HG03135 (cell line): ENCODE measurements around the gene AKAP8L.

Source experiments
- ATAC-seq: cut with Tn5 transposase; IDR thresholded peaks from one replicate; pipeline ENCODE4 v1.9.1; 2021; ENCODE audit warnings: mild to moderate bottlenecking, moderate library complexity; ENCODE audit not compliant: unreplicated experiment

Gene AKAP8L

GRCh38 chr19:15449620-15450527, 31.1 kb upstream of the AKAP8L start, which contains the start of gene WIZ:
TSS of gene WIZ (minus strand) at chr19:15449956. CDS start at chr19:15448307, 1,649 bp downstream.
- ATAC-seq, result no peak

- no peak for ATAC-seq
These were observed 30.2 kb upstream of the AKAP8L start for GRCh38 chr19:15448778-15449619.

DNA sequence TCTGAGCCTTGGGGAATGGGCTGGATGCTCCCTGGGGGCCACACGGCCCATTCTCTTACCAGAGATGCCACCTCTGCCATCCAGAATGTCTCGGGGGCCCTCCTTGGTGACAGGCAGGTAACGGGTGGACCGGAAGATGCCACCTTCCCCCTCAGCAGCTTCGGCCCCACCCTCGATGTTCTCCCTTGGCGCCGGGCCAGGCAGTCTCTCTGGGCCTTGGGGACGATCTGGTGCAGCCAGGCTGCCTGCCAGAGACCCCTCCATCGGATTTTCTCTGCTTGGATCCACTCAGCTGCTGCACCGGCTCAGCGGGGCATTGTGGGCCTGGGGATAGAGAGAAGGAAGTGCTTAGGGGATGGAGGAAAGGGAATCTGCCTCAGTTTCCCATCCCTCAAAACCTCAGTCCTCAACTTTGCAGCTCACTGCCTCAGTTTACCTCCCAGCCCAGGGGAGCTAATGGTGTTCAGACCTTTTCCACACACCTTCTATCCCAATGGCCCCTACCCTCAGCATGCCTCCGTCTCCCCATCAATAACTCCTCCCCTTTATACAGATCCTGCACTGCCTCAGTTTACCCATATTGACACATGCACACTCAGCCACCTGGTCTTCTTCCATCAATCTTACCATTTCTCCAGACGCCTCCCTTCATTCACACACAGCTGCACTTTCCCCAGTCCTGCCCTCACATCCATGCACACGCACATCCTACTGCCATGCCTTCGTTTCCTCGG, 29.4 kb upstream of the AKAP8L start:
- ATAC-seq, result no peak

GRCh38 chr19:15447057-15447456, 28.3 kb upstream of the AKAP8L start:
- no peak for ATAC-seq

DNA sequence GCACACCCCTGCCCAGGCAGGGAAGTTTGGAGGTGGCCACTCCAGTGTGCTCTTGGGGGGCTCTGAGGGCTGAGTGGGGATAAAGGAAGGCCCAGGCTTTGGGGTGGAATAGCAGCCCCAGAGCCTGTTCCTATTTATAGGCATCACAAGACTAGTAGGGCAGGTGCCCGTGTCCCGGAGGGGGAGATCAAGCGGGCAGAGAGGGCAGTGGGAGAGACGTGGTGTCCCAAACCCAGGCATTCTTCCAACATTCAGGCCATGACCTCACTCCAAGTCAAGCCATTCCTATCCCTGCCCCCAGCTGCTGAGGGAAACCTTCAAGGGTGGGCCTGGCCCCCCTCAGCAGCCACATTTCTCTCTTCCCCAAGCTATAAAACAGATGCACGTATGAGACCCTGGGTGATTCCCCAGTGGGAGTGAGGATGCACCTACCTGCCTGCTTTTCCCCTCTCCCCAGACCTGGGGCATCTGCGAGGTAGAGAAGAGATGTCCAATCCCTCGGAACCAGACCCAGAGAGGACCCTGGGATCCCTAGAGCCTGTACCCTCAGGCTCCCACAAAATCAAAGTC, 27.1 kb upstream of the AKAP8L start:
- no peak for ATAC-seq

DNA sequence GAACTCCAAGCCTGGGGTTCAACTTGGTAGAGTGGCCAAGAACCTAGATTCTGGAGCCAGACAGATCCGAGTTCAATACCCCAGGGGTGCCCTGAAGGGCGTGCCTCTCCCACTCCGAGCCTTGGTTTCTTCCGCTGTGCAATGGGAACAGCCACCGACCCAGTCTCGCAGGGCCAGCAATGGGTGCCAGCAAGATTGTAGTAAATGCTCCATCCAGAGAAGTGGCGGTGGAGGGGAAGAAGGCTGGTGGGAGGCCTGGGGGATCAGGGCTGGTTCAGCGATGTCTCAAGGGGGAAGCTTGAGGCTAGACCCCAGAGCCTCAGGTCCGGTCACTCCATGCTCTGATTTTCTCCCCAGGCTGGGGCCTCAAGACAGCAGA, 26.4 kb upstream of the AKAP8L start:
- no peak for ATAC-seq

GRCh38 chr19:15444505-15445226, 25.9 kb upstream of the AKAP8L start:
- no peak for ATAC-seq

DNA sequence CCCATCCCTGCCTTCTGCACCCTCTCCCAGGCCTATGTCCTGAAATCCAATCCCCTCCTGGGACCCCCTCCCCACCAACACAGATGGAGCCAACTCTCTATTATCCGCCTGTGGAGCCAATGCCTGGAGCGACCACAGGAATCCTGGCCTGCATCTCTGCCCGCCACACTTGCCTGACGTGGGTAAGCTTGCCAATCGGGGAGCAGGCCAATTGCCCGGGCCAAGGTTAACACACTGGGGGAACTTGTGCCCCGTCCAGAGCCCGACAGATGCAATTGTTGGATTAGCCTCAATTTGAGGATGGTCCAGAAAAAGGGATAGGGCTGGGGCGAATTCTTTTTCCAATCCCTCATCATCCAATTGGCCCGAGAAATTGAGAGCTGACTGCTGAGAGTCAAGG, 25.1 kb upstream of the AKAP8L start:
- ATAC-seq, result no peak

- no peak for ATAC-seq
These were observed 24.5 kb upstream of the AKAP8L start for GRCh38 chr19:15443325-15443724.

- no peak for ATAC-seq
These were observed 23.5 kb upstream of the AKAP8L start for GRCh38 chr19:15442142-15442920.

DNA sequence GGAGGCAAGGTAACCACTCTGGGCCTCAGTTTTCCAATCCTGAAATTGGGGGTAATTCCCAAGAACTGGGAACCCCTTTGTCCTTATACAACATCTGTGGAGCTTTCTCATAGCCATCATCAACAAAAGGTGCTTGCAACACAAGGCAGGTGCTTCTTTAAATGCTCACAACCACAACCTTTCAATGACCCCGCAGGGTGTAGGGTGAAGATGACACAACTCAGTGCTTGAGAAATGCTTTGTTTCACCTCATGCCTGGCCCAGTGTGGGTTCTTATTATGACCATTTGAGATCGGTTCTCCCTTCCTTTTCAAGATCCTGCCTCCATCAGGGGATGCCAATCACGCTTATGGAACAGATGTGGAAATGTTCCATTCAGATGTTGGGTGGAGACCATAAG, 22.5 kb upstream of the AKAP8L start:
- ATAC-seq, result no peak

DNA sequence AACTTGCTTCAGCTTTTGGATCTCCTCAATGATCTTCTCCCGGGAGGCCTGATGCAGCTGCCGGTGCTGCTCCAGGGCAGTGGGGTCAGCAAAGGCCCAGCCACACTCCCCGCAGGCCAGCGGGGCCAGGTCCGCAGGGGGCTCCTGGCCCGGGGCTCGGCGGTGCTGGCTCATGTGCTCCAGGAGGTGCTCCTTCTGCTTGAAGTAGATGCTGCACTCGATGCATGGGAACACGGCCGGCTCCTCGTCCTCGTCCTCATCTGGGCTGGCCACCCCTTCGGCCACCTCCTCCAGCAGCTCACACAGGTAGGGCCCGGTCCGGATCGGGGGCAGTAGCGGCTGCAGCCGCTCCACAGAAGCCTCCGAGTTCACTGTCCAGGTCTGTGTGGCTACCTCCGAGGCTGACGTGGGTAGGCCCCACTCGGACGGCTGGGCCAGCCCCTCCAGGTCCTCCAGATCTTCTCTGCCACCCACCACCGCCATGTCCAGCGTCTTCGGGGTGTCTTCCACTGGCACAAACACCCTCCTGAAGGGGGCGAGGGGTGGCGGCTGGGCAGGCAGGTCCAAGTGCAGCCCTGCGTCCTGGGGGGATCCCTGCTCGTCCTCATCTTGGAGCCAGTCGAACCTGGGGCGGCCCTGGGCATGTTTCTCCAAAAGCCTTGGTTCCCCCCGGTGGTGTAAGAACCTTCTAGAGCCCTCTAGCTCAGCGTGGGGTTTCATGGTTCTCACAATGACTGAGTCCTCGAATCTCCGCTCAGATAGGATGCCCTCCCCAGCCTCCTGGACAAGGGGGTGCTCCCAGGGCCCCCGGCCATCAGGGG, 21.2 kb upstream of the AKAP8L start:
- no peak for ATAC-seq

- ATAC-seq, result no peak
These were observed 20.5 kb upstream of the AKAP8L start for GRCh38 chr19:15439078-15439799.

DNA sequence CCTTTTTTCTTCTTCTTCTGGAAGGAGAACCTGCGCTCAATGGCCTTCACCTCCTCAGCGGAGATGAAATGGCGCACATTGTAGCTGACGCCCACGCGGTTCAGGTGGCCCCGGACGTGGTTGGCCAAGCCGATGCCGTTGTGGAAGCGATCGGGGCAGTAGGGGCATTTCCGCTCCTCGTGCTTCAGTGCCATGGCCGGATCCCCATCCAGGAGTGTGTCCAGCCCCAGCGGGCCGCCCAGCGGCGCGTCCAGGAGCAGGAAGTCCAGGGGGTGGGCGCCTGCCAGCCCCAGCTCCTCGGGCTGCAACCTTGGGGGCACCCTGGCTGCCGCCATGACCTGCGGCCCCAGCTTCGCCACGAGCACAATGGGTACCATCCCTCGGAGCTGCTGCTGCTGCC, 19.8 kb upstream of the AKAP8L start:
- ATAC-seq, result no peak

- ATAC-seq, result no peak
These were observed 19.3 kb upstream of the AKAP8L start for GRCh38 chr19:15438124-15438496.

GRCh38 chr19:15437355-15438123, 18.8 kb upstream of the AKAP8L start:
- ATAC-seq, result no peak

DNA sequence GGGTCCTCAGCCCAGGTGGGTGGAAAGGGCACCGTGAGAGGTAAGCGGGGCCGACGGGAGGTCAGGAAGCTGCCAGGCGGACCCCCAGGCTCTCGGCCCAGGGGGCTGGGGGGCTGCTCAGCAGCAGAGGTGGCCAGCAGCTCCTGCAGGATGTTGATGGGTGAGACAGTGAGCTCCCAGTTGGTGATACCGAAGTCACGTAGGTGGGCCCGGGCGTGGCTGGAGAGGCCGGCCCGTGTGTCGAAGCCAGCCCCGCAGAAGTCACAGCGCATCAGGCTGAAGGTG, 18.0 kb upstream of the AKAP8L start:
- ATAC-seq, result no peak
